Peyer's patch (tissue), 4 donors: ENCODE measurements around the gene ATP8B4.

Experiments used
- POLR2A ChIP-seq, 2 donors: fragments of 450-650 bp; IDR thresholded peaks; one replicate each; pipeline ENCODE4 v1.5.1; 2017; ENCODE audit warnings: antibody characterized with exemption in 2 of 2, mild to moderate bottlenecking in 2 of 2, moderate library complexity in 2 of 2
- TF ChIP-seq, protein P1 (sequence below), 6 experiments: fragments of 450-650 bp in 4 of 6; fragments of 200-600 bp in 2 of 6; sonication (generic) in 1 of 6; IDR thresholded peaks; one replicate each; pipeline ENCODE4 v1.5.1; 2017 to 2019; ENCODE audit warnings: antibody characterized with exemption in 6 of 6, mild to moderate bottlenecking in 3 of 6, moderate library complexity in 1 of 6

DNA sequence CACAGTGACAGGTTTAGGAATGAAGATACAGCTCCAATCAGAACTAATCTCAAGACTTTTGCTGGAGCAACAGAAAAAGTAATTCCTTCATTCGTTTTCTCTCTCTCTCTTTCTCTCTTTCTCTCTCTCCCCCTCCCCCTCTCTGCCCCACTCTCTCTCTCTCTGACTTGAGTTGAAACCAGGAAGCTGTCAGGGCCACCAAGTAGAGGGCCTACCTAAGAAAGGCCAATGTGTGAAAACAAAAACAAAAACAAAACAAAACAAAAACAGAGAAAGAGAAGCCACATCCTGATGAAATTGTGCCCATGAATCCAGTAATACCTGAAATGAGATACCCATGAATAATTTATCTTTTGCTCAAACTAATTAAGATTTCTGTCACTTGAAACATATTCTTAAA, 72.9 kb downstream of the ATP8B4 start:
- TF ChIP-seq, protein P1, sequence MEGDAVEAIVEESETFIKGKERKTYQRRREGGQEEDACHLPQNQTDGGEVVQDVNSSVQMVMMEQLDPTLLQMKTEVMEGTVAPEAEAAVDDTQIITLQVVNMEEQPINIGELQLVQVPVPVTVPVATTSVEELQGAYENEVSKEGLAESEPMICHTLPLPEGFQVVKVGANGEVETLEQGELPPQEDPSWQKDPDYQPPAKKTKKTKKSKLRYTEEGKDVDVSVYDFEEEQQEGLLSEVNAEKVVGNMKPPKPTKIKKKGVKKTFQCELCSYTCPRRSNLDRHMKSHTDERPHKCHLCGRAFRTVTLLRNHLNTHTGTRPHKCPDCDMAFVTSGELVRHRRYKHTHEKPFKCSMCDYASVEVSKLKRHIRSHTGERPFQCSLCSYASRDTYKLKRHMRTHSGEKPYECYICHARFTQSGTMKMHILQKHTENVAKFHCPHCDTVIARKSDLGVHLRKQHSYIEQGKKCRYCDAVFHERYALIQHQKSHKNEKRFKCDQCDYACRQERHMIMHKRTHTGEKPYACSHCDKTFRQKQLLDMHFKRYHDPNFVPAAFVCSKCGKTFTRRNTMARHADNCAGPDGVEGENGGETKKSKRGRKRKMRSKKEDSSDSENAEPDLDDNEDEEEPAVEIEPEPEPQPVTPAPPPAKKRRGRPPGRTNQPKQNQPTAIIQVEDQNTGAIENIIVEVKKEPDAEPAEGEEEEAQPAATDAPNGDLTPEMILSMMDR (IDR thresholded peaks at IDR 0.05) = no peak
- no peak for TF ChIP-seq POLR2A (IDR thresholded peaks at IDR 0.05)
